GM21367 (cell line): ENCODE data around the gene RND1.
"Not testable (repeated sequence)": the region's sequence is repeated elsewhere in the genome, so short reads cannot be mapped to it uniquely, and the experiment has no call there.

ENCODE experiments used
- ATAC-seq: cut with Tn5 transposase; IDR thresholded peaks from one replicate; pipeline ENCODE4 v1.9.1; 2021; ENCODE audit not compliant: unreplicated experiment

The RND1 gene

DNA sequence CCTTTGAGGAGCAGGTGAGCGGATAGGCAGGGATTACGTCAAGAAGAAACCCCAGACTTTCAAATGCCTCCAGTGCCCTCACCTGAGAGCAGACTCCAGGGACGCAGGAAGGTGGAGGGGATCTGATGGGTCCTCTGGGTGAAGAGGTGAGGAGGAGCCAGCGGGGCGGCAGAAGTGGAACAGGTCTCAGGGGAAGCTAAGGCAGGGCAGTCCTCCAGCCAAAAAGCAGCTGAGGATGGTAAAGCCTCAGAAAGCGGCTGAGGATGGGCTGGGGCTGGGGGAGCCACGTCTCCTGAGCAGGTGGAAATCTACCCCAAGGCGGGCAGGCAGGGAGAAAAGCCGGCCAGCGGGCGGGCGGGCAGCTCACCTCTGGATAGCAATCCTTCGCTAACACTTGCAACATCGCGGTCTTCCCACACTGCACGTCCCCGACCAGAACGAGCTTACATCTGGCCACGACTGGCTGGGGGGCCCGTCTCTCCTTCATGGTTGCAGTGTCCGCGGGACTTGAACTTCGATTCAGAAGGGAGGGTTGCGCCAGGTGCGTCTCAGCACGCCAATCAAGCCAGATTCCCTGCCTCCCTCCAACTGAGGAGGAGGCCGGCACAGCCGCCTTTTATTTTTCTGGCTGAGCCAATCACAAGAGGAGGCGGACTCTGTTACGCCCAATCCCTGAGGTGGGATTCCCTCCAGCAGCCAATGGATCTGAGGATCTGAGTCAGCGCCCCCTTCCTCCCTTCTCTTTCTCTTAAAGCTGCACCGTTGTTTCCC is at the start of gene RND1:
RND1 (minus strand) TSS at position 590 of the 771 bp plus-strand sequence; CDS start at position 487, 103 bp downstream.
- peak; percentile 83 for ATAC-seq

DNA sequence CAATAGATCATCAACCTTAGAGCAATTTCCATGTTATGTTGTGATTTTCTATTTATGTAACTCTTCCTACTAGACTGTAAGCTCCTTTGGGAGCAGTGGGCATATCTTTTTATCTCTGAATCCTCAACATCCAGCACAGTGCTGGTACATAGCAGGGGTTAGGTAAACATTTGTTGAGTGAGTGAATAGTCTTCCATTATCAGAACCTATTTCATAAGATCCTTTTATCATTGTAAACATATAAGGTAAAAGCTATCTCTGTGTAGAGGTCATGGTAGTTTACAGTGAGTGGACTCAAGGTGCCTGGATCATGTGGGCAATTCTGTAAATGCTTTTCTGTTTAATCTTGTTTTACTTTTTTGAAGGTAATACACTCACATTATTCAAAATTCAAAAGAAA is 44.5 kb upstream of the RND1 start:
- ATAC-seq: no peak

DNA sequence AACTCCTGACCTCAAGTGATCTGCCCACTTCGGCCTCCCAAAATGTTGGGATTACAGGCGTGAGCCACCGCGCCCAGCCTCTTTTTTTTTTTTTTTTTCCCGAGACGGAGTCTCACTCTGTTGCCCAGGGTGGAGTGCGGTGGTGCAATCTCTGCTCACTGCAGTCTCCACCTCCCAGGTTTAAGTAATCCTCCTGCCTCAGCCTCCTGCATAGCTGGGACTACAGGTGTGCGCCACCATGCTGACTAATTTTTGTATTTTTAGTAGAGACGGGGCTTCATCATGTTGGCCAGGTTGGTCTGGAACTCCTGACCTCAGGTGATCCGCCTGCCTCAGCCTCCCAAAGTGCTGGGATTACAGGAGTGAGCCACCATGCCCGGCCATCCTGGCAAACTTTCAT is 44.0 kb upstream of the RND1 start:
- not testable (repeated sequence) for ATAC-seq

DNA sequence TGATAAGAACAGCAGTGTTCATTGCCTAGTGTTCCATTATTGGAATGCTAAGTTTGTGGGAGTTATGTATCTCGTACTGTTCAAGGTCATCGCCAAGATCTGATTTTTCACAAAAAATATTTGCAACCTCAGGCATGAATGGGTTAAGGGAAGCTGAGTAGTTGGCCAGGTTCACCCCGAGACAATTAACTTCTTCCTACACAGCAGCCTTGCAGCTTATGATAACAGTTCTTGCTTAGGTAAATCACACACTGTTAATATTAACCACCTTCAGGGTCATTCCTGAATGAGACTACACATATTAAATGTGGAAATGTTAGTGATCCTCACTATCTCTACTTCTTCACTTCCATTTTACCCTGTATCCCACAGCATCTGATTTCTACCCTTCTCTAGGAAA is 41.6 kb upstream of the RND1 start:
- no peak for ATAC-seq

DNA sequence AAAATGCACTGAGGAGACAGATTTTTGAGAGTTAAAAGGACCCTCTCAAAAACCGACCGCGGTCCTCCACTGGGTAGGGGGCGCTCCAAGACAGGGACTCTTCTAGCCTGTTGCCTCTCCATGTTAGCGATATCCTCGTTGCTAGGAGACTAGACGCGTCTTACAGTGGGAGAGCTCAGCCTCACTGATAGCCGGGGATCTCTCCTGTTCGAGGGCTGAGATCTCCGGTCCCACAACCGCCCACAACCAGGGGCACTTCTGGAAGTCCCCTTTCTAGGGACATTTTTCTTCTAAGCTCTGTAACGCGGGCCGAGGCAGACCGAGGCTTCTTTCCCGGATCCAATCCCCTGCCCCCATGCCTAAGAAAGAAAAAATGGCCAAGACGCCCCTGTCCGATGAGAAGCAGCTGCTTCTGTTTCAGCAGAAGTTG is 38.3 kb upstream of the RND1 start:
- ATAC-seq: peak; percentile 84

DNA sequence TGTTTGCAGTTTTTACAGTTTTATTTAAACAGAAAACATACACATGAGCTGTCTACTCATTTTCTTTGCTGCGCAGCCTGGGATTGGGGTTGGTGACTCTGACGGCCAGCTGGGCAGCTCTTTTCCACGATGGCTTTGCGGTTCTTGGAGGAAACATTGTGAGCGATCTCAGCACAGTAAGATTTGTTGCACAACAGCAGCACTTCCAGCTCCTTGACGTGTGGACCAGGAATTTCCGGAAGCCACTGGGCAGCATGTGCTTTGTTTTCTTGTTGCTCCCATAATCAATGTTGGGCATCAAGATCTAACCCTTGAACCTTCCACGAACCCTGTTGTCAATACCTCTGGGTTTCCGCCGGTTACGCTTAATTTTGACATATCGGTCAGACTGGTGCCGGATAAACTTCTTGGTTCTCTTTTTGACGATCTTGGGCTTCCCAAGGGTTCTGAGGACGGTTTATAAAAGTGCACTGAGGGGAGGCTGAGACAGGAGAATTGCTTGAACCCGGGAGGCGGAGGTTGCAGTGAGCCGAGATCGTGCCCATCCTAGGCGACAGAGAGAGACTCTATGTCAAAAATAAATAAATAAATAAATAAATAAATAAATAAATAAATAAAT is 37.8 kb upstream of the RND1 start:
- ATAC-seq: no peak

DNA sequence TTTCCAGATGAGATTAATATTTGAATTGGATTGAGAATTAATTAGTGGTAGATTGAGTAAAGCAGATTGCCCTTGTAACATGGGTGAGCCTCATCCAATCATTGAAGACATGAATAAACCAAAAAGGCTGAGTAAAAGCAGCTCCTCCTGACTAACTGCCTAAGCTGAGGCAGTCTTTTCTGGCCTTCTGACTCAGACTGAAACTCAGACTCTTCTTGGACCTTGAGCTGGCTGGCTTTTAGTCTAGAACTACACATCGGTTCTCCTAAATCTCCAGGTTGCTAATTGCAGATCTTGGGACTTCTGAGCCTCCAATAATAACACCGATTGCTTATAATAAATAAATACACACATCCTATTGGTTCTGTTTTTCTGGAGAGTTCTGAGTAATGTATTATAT is 35.6 kb upstream of the RND1 start:
- no peak for ATAC-seq

DNA sequence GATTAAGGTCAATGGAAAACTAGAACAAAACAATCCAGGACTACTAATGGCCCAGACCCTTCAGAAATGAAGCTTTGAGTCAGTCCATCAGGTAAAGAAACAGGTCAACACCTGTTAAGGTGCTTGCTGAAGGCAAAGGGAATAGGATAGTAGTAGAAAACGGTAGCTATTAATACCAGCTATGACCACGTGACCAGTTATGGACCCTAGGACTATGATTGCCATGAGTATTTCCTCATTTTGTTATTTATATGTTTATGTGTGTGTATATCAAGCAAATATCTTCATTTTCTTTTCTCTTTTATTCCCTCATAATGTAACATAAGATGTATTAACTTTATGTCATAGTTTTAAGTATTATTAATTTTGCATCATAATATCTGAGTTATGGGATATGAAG is 34.0 kb upstream of the RND1 start:
- no peak for ATAC-seq

DNA sequence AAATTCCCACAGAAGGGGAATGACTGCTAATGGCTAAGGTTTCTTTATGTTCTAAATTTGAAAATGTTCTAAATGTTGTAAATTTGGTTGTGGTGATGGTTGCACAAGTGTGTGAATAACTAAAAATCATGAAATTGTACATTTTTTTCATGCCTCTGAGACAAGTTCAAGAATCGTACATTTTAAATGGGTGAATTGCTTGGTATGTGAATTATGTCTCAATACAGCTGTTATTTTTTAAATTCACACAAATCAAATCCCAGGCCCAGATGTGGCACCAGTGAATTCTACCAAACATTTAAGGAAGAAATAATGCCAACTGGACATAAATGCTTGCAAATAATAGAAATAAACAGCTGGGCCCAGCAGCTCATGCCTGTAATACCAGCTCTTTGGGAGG is 28.6 kb upstream of the RND1 start:
- ATAC-seq: no peak

DNA sequence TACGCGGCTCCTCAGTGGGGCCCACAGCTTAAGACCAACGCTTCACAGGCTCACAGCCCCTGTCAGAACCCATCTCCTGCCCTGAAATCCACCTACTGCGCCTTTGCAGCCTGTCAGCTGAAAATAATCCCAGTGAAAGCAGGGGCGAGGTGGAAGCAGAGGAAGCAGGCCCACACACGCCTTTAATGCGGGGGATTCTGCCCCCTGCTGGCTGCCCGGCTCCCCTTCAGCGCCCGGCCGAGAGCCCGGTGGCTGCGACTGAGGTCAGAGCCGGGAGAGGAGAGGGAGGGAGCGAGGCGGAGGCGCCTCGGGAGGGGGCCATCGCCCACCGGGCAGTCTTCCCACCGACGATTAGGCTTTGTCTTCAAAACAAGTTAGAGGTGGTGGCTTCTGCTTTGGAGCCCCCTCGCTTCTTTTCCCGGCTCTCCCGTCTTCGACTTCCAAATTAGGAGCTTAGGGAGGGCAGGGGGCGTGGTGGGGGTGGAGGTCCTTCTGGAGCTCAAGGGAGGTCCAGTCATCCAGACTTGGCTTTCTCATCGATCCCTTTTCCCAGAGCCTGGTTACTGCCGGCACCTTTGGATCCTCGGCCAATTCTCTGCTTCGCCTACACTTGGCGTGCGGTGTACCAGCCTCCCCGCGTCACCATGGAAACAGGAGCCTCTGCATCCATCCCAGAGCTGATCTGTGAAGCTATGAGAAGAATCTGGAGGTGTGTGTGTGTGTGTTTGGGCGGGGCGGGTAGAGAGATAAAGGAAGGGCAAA is 25.2 kb upstream of the RND1 start:
- peak; percentile 68 for ATAC-seq

DNA sequence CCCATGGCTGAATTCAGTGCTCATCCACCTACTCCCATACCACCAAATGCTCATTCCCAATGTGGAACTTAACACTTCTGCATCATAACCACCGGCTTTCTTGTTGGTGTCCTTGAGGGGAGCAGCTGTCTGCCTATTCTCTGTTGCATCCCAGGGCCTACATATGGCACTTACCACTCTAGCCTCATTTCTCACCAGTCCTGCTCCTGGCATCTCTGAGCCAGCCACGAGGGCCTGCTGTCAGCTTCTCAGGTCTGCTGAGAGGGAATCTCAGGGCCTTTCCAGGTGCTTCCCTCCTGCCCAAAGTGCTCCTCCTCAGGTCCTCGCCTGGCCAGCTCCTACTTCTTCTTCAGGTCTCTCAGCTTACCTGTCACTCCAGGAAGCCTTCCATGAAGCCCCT is 24.0 kb upstream of the RND1 start:
- no peak for ATAC-seq

DNA sequence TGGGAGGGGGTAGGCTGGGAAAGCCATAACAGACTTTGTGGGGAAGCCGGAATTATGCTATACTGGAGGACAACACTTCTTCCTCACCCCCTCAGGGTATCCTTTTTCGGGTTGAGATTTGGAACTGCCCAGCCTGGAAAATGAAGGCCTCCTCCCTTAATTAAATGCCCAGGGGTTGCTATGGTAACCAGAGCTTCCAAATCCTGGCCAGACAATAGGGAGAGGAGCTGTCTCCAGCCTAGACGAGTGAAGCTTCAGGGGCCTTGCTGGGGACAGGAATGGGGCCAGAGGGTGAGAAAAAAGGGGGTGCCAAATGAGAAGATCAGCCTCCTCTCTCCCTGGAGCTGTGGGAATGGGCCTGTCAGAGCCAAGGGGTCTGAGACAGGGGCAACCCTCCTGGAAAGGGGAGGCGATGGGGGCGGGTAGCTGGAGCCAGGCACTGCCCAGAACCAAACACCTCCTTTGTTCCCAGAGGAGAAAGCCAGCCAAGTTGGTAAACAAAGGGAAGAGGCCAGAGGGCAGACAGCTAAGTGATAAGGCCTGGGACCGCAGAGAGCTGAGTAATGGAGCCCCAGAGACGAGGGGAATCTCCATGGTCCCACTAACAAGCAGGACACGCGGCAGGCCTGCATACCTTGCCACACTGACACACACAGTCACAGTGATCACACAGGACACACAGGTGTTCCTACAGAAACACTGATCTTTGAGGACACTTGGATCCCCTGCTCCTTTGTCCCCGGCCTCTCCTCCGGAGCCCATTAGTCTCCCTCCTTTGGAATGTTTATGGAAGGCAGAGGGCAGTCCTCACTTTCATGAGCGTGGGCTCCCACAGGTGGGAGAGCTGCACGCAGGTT is 17.9 kb upstream of the RND1 start:
- ATAC-seq: no peak

DNA sequence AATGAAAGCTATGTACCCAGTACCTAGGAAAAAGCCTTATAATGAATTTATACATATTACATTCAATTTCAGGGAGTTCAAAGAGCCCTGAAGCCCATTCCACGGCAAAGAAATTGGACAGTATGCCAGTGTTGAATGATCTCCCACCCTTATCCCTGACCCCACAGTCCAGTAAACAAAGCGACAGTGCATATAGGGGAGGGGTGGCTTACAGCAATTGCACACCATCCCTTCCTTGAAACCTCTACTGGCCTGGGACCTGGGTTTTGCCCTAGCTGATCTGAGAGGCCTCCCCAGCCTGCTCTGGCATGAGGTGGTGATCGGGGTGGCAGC is 17.3 kb upstream of the RND1 start:
- no peak for ATAC-seq

DNA sequence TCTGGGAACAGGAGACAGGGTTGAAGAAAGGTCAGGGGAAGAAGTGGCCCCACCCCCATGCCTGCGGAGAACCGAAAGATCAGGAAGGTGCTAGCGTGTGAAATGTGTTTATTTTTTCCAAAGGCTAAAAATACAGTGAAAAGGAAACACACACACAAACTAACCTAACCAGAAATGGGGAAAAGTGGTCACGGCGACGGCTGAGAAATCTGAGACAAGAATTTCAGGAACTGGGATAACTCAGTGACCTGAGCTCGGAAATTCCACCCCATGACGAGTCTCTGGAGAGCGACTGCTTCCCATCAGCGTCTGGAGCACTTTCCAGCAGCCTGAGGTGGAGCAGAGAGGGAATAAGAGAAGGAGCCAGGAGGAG is 16.6 kb upstream of the RND1 start:
- ATAC-seq: no peak

DNA sequence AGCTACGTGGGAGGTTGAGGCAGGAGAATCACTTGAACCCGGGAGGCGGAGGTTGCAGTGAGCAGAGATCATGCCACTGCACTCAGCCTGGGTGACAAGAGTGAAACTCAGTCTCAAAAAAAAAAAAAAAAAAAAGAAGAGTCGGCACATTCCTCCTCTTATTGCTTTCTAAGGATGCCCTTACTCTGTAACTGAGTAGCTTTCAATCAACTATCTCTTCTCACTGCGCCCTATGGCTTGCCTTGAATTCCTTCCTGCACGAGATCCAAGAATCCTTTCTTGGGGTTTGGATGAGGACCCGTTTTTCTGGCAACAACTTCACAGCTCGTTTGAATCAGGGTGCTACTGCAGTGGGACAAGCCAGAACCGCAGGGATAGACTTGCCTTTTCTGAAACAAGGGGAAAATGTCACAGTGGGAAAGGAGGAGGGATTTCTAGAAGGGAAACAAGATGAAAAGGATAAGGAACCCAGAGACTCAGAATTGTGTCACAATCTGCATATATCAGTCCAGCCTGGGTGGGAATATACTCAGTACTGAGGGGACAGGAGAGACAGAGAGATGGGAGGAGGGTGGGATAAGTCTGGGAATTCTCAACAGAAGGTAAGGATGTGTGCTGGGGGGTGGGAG is 16.1 kb upstream of the RND1 start:
- ATAC-seq: no peak

DNA sequence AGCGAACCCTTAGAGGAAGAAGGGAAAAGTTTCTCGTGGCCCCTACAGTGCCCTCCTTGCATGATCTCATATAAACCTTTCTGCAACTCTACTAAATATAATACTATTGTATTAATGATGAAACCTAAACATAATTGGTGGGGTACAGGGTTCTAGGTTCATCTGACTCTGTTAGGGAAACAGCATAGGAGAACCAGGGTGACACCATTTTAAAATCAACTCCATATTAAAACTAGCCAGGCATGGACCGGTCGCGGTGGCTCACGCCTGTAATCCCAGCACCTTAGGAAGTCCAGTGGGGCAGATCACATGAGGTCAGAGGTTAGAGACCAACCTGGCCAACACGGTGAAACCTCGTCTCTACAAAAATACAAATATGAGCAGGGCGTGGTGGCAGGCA is 15.0 kb upstream of the RND1 start:
- ATAC-seq: no peak

DNA sequence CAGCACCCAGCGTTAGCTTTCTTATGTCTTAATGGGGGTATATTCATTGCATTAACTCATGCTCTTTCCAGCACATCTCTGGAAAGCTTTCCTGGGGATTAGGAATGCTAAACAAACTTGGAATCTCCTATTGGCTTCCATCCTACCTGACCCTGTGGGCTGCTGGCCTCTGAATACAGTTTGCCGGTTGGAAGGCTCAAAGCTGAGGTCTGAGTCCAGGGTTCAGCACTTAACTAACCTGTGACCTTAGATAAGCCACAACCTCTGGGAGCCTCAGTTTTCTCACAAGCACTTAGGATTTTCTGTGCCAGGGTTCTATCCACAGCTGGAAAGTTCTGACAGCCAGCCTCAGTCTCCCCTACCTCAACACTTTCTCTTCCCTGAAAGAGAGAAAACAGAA is 12.9 kb upstream of the RND1 start:
- no peak for ATAC-seq

DNA sequence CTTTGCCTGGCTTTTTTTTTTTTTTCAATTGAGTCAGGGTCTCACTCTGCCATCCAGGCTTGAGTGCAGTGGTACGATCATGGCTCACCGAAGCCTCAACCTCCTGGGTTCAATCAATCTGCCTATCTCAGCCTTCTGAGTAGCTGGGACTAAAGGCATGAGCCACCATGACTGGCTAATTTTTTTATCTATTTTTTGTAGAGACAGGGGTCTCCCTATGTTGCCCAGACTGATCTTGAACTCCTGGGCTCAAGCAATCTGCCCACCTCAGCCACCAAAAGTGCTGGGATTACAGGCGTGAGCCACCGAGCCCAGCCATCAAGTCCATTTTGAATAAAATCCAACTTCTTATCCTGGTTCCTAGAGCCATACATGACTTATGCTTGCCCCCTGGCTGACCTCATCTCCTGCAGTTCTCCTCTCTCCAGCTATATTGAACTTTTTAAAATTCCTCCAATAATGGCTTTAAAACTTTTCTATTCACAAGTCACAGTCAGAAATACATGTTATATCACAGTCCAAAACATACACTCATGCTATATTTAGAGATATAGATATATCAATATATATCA is 10.4 kb upstream of the RND1 start:
- ATAC-seq: no peak

DNA sequence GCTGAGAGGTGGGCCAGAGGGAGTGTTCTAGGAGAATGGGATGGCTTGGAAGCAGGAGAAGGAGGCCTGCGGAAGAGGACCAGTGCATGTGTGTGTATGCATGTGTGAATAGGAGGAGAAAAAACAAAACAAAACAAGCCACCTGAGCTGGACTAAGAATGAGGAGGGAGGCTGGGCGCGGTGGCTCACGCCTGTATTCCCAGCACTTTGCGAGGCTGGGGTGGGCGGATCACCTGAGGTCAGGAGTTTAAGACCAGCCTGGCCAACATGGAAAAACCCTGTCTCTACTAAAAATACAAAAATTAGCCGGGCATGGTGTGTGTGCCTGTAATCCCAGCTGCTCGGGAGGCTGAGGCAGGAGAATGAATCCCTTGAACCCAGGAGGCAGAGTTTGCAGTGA is 7.9 kb upstream of the RND1 start:
- ATAC-seq: not testable (repeated sequence)

DNA sequence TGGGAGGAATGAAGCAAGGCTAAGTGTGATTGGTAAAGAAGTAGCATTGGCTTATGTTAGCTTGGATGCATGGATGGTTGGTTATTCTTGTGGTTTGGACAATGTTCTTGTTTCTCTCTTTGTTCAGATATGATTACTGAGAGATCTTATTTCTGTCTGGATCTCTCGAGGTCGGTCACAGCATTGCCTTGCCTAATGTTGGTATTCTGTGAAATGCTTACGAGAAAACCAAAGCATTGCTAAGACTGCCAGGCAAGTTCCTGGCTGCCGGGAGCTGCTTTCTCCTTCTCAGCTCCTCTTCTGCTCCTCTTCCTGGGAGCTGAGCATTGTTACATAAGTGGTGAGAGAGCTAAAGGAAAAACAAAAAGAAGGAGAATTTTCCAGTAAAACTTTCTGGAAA is 7.4 kb upstream of the RND1 start:
- ATAC-seq: no peak

DNA sequence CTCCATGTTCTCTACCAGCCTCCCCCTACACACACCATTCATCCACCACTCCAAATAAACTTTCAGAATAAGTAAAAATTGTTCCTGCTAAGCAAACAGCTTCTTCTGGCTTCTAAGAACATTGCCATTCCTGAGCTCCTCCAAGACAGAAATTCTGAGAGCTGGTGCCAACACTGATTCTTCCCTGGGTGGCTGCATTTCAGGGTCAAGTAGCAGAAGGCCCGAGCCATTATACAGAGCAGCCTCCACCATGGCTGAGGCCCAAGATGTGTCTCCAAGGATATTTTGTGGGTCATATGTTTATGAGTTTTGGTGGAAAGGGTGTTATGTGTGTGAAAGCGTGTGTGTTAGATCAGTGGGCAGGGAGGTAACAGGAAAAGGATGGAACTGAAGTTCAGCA is 3.5 kb upstream of the RND1 start:
- no peak for ATAC-seq
